CD4-positive, alpha-beta T cell treated with Interleukin-21 for 1 hour (primary cell): ENCODE results near the gene TMEM147.

Experiments
- DNase-seq: peaks from one replicate; pipeline ENCODE4 v3.0.0-alpha.2; 2020

The TMEM147 gene

DNA sequence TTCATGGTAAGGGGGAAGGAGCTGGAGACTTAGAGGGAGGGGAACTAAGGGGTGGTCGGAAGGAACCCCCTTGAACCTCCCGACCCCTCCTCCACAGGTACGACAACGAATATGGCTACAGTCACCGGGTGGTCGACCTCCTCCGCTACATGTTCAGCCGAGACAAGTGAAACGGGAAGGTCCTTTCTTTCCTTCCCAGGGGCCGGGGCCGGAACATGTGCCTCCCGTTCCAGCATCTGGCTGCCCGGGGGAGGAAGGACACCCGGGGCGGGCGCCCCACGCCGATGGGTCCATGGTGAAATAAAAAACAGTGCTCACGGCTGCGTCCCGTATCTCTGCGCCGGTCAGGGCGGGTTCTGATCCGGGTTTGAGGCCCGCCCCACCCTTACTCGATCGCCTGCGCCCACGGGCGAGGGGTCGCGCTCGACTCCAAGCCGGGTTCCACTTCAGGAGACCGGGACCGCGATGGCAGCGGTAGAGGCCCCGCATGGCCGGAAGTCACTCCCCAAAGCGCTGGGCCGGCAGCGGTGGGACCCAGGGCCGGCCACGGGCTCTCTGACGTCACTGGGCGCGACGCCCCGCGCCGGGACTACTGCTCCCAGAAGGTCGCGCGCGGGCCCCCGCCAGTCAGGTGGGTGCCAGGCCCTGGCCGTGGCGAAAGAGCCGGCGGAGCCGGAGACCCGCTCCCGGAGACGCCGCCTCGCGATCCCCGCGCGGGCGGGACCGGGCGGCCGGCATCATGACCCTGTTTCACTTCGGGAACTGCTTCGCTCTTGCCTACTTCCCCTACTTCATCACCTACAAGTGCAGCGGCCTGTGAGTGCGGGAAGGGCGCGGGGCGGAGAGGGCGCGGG is at the start of gene TMEM147:
TMEM147 (plus strand) TSS at position 626 of the 854 bp plus-strand sequence; CDS start at position 740, 114 bp downstream.
- peak; percentile 83 for DNase-seq

DNA sequence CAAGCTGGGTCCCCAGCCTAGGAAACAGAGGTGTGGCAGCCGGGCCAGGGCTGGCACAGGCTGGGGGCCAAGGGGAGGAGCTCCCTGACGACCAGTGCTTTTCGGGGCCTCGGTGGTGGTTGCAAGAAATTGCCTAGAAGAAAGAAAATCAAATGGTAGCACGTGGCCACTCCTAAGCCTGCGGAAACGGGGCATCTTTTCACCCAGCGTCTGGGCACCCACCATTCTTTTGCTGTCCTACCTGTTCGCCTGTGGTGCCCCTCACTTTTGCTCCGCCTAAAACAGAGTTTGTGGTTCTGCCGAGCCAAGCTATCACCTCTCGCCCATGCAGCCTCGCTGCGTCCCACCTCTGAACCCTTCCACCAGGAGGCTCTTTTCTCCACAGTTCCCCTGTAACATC is 48.0 kb upstream of the TMEM147 start:
- no peak for DNase-seq

- no peak for DNase-seq
Observed at GRCh38 chr19:35498220-35498619, 47.2 kb upstream of the TMEM147 start.

GRCh38 chr19:35498984-35499527 is 46.4 kb upstream of the TMEM147 start:
- DNase-seq: no peak

- DNase-seq: no peak
Observed at GRCh38 chr19:35500611-35501010, 44.8 kb upstream of the TMEM147 start.

GRCh38 chr19:35501684-35502083 is 43.7 kb upstream of the TMEM147 start:
- DNase-seq: no peak

- DNase-seq: no peak
Observed at GRCh38 chr19:35502751-35503150, 42.7 kb upstream of the TMEM147 start.

DNA sequence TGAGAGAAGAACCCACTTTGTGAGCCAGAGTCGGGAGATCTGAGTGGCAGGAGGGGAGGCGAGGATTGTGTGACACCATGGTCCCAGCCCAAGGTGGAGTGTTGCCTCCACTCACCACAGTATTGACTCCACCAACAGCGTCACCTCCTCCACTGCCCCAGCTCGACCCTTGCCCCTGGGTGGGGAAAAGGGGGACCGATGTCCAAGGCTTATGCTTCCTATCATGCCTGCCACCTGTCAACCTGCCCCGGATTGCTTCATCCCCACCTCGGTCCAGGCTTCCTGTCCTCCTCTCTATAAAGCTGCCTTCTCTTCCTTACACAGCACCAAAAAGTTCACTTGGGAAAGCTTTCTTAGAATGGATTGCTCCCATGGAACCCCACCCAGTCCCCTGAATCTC is 39.4 kb upstream of the TMEM147 start:
- no peak for DNase-seq

DNA sequence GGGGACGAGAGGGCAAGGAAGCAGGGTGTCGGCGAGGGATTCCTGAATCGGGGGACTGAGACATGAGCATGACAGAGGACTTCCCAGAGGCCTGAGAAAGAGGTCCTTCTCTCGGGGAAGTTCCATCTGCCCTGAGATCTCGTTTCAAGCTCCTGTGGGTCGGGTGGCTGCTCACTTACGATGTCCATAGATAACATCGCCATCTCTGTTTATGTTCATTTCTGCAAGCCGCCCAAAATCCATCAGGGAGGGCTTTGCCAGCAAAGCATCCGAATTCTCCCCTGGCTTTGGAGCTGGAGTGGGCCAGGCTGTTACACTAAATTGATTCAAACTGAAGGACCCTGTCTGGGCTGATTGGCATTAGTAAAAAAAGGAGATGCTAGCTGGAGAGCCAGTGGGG is 37.9 kb upstream of the TMEM147 start:
- no peak for DNase-seq

DNA sequence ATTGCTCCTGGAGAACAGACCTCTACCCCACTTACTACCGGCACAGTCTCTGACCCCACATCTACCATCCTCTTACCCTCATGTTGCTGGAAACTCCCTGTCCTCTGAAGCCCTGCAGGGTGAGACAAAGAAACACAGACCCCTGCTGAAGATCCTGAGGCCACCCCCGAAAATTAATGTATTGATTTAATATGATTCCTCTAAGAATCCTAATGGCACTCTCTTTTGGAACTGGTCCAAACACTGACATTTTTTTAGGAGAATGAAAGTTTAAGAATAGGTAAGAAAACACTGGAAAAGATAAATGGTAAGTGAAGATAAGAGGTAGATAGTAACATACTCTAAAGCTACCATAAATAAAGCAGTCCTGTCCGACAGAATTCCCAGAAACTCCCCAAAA is 37.3 kb upstream of the TMEM147 start:
- DNase-seq: no peak

DNA sequence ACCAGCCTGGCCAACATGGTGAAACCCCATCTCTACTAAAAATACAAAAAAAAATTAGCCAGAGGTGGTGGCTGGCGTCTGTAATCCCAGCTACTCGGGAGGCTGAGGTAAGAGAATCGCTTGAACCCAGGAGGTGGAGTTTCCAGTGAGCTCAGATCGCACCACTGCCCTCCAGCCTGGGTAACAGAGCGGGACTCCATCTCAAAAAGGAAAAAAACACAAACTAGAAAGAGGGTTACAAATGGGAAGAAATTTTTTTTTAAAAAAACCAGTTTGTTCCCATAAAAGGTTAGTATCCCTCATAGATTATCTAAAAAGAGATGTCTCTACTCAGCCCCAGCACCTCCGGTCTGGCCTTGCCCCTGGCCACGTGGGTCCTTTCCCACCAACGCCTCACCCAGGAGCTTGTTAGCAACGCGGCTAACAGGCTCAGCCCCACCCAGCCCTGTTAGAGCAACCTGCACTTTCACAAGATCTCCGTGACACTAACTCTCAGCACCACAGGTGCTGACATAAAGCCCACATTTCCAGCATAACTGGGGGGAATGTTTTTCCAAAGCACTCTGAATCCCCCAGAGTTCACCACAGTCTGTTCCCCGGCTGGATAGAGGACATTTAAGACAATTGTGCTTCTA is 36.3 kb upstream of the TMEM147 start:
- DNase-seq: peak; percentile 51

DNA sequence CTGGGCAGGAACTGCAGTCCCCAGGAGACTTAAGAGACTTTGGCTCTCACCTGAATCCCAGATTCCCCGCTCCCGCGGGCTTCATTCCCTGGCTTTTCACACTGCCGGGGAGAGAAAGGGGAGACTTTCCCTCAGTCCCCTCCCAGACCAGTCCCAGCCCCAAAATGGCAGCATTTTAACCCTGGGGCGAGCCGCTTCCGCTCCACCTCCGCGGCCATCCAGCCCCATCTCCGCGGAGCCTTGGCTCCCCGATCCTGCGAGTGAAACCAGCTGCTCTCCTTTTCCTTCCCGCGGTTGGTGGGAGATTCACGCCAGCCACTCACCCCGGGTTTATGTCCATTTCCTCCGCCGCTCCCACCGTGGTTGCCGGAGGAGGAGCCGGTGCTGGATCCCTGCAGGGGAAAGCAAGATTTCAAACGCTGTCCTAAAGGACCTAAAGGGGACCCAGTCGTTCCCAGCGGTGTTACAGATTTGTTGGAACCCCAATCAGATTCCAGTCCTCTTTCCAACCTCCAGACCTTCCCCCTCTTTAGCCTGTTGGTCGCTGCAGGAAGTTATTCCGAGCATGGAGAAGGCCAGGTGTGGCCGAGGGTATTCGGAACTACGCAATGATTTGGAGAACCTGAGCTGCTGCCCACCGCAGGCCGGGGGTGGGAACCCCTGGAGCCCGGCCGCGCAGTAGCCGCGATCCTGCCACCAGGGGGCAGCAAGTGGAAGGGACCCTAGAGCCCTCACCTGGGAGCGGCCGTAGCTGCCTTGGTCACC is 35.4 kb upstream of the TMEM147 start:
- peak; percentile 68 for DNase-seq

DNA sequence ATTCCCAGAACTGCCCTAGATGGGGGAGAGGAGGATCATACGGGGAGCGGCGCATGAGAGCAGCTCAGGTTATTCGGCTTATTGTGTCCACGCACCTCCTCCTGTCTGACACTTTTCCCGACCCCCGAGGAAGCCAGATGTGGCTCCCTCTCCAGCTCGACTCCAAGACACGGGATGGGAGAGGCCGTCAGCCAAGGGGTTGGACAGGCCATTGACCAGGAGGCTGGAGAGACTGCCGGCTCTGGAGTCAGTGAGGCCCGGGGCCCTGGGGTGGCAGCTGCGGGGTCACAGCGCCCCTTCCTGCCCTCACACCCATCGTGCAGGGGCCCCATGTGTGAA is 34.8 kb upstream of the TMEM147 start:
- DNase-seq: no peak

DNA sequence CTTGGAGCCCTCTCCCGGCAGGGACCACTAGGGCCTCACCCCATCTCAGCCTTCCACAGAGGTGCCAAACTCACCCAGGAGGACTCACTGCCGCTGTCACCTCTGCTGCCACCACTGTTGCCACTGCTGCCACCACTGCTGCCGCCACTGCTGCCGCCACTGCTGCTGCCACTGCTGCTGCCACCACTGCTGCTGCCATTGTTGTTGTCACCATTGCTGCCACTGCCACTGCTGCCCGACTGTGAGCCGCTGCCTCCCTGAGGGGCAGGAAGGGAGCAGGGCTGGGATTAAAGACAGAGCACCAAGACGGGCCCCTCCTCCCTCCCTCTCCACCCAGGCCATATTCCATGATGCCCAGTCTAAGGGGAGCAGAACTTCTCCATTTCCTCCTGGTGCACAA is 34.1 kb upstream of the TMEM147 start:
- DNase-seq: no peak

- no peak for DNase-seq
Observed at GRCh38 chr19:35512831-35513627, 32.4 kb upstream of the TMEM147 start.

DNA sequence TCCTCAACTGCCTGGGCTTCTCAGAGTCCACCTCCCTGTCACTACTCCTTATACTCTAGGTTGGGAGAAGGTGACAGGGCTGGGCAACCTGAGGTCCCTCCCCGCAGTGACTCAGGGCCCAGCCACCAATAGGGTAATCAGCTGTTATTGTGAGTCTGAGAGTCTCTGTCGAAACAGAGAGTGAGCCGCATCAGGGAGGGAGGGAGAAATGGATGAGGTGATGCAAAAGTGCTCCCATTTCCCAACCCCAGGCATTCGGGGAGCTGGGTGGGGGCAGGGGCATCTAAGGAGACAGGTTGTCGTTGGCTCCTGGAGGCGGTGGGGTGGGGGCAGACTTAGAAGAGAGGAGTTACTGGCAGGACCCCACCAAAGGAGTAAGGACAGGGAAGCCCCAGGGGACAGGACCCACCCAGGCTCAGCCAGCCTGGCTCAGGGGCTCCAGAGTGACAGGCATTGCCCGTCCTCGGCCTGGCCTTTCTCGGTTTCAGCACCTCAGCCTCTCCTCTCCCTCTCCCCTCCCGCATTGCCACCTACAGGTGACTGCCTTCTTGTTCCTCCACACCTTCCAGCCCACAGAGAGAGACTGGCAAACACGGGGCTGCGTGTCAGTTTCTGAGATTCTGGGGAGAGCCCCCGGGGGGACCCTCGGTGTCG is 31.7 kb upstream of the TMEM147 start, which contains the start of gene DMKN:
DMKN (minus strand) TSS at position 22 of the 654 bp plus-strand sequence. CDS start 174 bp downstream, outside the sequence.
- DNase-seq: no peak

- no peak for DNase-seq
Observed at GRCh38 chr19:35514282-35514809, 31.1 kb upstream of the TMEM147 start.

GRCh38 chr19:35516310-35516709 is 29.1 kb upstream of the TMEM147 start:
- no peak for DNase-seq

GRCh38 chr19:35517342-35517741 is 28.1 kb upstream of the TMEM147 start:
- no peak for DNase-seq

DNA sequence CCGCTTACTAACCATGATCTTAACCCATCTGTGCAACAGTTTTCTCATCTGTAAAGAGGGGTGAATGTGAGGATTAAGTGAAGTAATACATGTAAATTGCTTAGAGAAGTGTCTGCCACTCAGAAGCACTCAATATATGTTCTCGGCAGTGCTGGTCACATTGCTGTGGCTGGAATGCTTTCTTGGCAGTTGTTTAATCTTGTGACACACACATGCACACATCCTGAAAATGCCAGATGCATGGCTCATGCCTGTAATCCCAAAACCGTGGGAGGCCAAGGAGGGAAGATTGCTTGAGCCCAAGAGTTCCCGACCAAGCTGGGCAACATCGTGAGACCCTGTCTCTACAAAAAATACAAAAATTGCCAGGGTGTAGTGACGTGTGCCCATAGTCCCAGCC is 27.1 kb upstream of the TMEM147 start:
- no peak for DNase-seq

- DNase-seq: no peak
Observed at GRCh38 chr19:35519291-35519690, 26.1 kb upstream of the TMEM147 start.
